ENCODE data around the gene UQCC5.

UQCC5 gene

GRCh38 chr3:52504977-52505376 is 31.4 kb upstream of the UQCC5 start:
- no peak for DNase-seq

- no peak for DNase-seq
These were observed 30.0 kb upstream of the UQCC5 start for GRCh38 chr3:52506266-52506966.

- DNase-seq = no peak
These were observed 29.0 kb upstream of the UQCC5 start for GRCh38 chr3:52507359-52507758.

GRCh38 chr3:52509753-52510328 is 26.6 kb upstream of the UQCC5 start:
- no peak for DNase-seq

GRCh38 chr3:52511509-52511908 is 24.9 kb upstream of the UQCC5 start:
- no peak for DNase-seq

- DNase-seq = no peak
These were observed 24.3 kb upstream of the UQCC5 start for GRCh38 chr3:52512105-52512504.

- DNase-seq = no peak
These were observed 23.7 kb upstream of the UQCC5 start for GRCh38 chr3:52512727-52513126.

- DNase-seq = no peak
These were observed 23.1 kb upstream of the UQCC5 start for GRCh38 chr3:52513281-52513680.

GRCh38 chr3:52514576-52514975 is 21.8 kb upstream of the UQCC5 start:
- DNase-seq = no peak

- DNase-seq = no peak
These were observed 21.2 kb upstream of the UQCC5 start for GRCh38 chr3:52515192-52515591.

- DNase-seq = no peak
These were observed 19.8 kb upstream of the UQCC5 start for GRCh38 chr3:52516509-52517195.

GRCh38 chr3:52517796-52518722 is 18.3 kb upstream of the UQCC5 start:
- DNase-seq = no peak

- no peak for DNase-seq
These were observed 17.5 kb upstream of the UQCC5 start for GRCh38 chr3:52518723-52519444.

- DNase-seq = no peak
These were observed 16.8 kb upstream of the UQCC5 start for GRCh38 chr3:52519445-52520140.

- no peak for DNase-seq
These were observed 16.2 kb upstream of the UQCC5 start for GRCh38 chr3:52520141-52520667.

- no peak for DNase-seq
These were observed 15.5 kb upstream of the UQCC5 start for GRCh38 chr3:52520716-52521487.

GRCh38 chr3:52521488-52521824 is 14.9 kb upstream of the UQCC5 start:
- DNase-seq = no peak

- DNase-seq = no peak
These were observed 14.3 kb upstream of the UQCC5 start for GRCh38 chr3:52521881-52522650.

GRCh38 chr3:52522651-52523251 is 13.7 kb upstream of the UQCC5 start:
- DNase-seq = no peak
